Stimulated activated CD4-positive, alpha-beta T cell treated with anti-CD3 and anti-CD28 coated beads, Interleukin-4, amount 100 ng/mL, for 1 hour (primary cell): Measurements from ENCODE around the gene CST6.
A peak's percentile ranks its signal among the peaks of the same experiment; 100 is the strongest.
"Not testable (repeated sequence)": the region's sequence is repeated elsewhere in the genome, so short reads cannot be mapped to it uniquely, and the experiment has no call there.

Experiments
- DNase-seq: peaks from one replicate; pipeline ENCODE4 v3.0.0-alpha.2; 2020

Gene CST6

GRCh38 chr11:66015936-66016792 is 4.4 kb downstream of the CST6 start:
- no peak for DNase-seq

- no peak for DNase-seq
Observed at GRCh38 chr11:66016793-66017177, 5.0 kb downstream of the CST6 start.

GRCh38 chr11:66017321-66017720 is 5.5 kb downstream of the CST6 start:
- DNase-seq, result no peak

- no peak for DNase-seq
Observed at GRCh38 chr11:66020212-66020611, 8.4 kb downstream of the CST6 start.

GRCh38 chr11:66020618-66021357 is 9.0 kb downstream of the CST6 start:
- no peak for DNase-seq

GRCh38 chr11:66022401-66023185 is 10.8 kb downstream of the CST6 start:
- peak; percentile 83 for DNase-seq

GRCh38 chr11:66023186-66023440 is 11.3 kb downstream of the CST6 start:
- DNase-seq, result not testable (repeated sequence)

- no peak for DNase-seq
Observed at GRCh38 chr11:66026017-66026529, 14.3 kb downstream of the CST6 start, which contains the start of gene CATSPER1. Gene CATSPER1, minus strand, starts transcription at chr11:66026479. Its CDS starts 100 bp downstream, at chr11:66026379.

GRCh38 chr11:66032957-66033735 is 21.3 kb downstream of the CST6 start:
- DNase-seq, result no peak

GRCh38 chr11:66035653-66036333 is 24.0 kb downstream of the CST6 start:
- DNase-seq, result no peak

GRCh38 chr11:66036334-66036710 is 24.5 kb downstream of the CST6 start:
- no peak for DNase-seq

GRCh38 chr11:66037327-66037726 is 25.5 kb downstream of the CST6 start:
- DNase-seq, result no peak

GRCh38 chr11:66039765-66040164 is 28.0 kb downstream of the CST6 start:
- DNase-seq, result no peak

GRCh38 chr11:66042227-66042995 is 30.6 kb downstream of the CST6 start:
- no peak for DNase-seq

GRCh38 chr11:66042996-66043906 is 31.4 kb downstream of the CST6 start:
- no peak for DNase-seq

- DNase-seq, result no peak
Observed at GRCh38 chr11:66044757-66045156, 32.9 kb downstream of the CST6 start.

GRCh38 chr11:66045177-66045639 is 33.4 kb downstream of the CST6 start:
- DNase-seq, result peak; percentile 83

GRCh38 chr11:66046901-66047300 is 35.1 kb downstream of the CST6 start:
- no peak for DNase-seq

GRCh38 chr11:66047541-66048365 is 35.9 kb downstream of the CST6 start:
- DNase-seq, result no peak
